Activated CD4-positive, alpha-beta T cell treated with anti-CD3 and anti-CD28 coated beads, Interleukin-2, amount 50 U/mL, for 4 hours (primary cell): ENCODE data around the gene ATF5.
"Not testable (repeated sequence)": the region's sequence is repeated elsewhere in the genome, so short reads cannot be mapped to it uniquely, and the experiment has no call there.

ENCODE experiments used
- DNase-seq, 2 experiments: peaks; one replicate each; pipeline ENCODE4 v3.0.0-alpha.2; 2020

Gene ATF5

GRCh38 chr19:49949742-49950589, 21.0 kb downstream of the ATF5 start:
- DNase-seq, result no peak

- DNase-seq, result no peak
These were observed 21.6 kb downstream of the ATF5 start for GRCh38 chr19:49950590-49950948.

- no peak for DNase-seq
These were observed 22.0 kb downstream of the ATF5 start for GRCh38 chr19:49950956-49951526.

GRCh38 chr19:49951806-49952478, 22.9 kb downstream of the ATF5 start:
- DNase-seq, result no peak

GRCh38 chr19:49952479-49952836, 23.5 kb downstream of the ATF5 start:
- DNase-seq, result no peak

GRCh38 chr19:49952906-49953305, 23.9 kb downstream of the ATF5 start:
- no peak for DNase-seq

- DNase-seq, result no peak
These were observed 24.4 kb downstream of the ATF5 start for GRCh38 chr19:49953416-49953815.

- no peak for DNase-seq
These were observed 25.3 kb downstream of the ATF5 start for GRCh38 chr19:49954092-49954829.

- no peak for DNase-seq
These were observed 25.9 kb downstream of the ATF5 start for GRCh38 chr19:49954933-49955332.

- no peak for DNase-seq
These were observed 27.1 kb downstream of the ATF5 start for GRCh38 chr19:49956115-49956495.

- DNase-seq, result no peak
These were observed 28.4 kb downstream of the ATF5 start for GRCh38 chr19:49957262-49957915.

- not testable (repeated sequence) for DNase-seq
These were observed 29.1 kb downstream of the ATF5 start for GRCh38 chr19:49958144-49958543.

- DNase-seq, result not testable (repeated sequence)
These were observed 29.6 kb downstream of the ATF5 start for GRCh38 chr19:49958596-49958995.

- not testable (repeated sequence) for DNase-seq
These were observed 30.9 kb downstream of the ATF5 start for GRCh38 chr19:49959892-49960291.

- not testable (repeated sequence) for DNase-seq
These were observed 32.0 kb downstream of the ATF5 start, which contains the start of gene SIGLEC11 for GRCh38 chr19:49960980-49961379. Gene SIGLEC11 (minus strand): TSS chr19:49961172. CDS start chr19:49961081, 91 bp downstream.

- no peak for DNase-seq
These were observed 39.4 kb downstream of the ATF5 start for GRCh38 chr19:49968279-49968922.

GRCh38 chr19:49969355-49969754, 40.4 kb downstream of the ATF5 start:
- DNase-seq, result not testable (repeated sequence)

GRCh38 chr19:49971991-49972411, 43.0 kb downstream of the ATF5 start:
- no peak for DNase-seq

- no peak for DNase-seq
These were observed 43.8 kb downstream of the ATF5 start for GRCh38 chr19:49972841-49973240.

GRCh38 chr19:49973987-49974386, 45.0 kb downstream of the ATF5 start:
- DNase-seq, result no peak

GRCh38 chr19:49975051-49975450, 46.0 kb downstream of the ATF5 start:
- no peak for DNase-seq

- DNase-seq, result no peak
These were observed 47.5 kb downstream of the ATF5 start for GRCh38 chr19:49976496-49976895.
